NCI-H748 (cell line): ENCODE measurements around the gene RIPOR3.
"Not testable (repeated sequence)": the region's sequence is repeated elsewhere in the genome, so short reads cannot be mapped to it uniquely, and the experiment has no call there.

ENCODE experiments used
- DNase-seq: peaks from one replicate; lab custom pipeline; 2025; ENCODE audit not compliant: unreplicated experiment; lab: John Stamatoyannopoulos, UW

RIPOR3 gene

GRCh38 chr20:50635676-50636600, 55.4 kb downstream of the RIPOR3 start:
- peak; percentile 29 for DNase-seq

DNA sequence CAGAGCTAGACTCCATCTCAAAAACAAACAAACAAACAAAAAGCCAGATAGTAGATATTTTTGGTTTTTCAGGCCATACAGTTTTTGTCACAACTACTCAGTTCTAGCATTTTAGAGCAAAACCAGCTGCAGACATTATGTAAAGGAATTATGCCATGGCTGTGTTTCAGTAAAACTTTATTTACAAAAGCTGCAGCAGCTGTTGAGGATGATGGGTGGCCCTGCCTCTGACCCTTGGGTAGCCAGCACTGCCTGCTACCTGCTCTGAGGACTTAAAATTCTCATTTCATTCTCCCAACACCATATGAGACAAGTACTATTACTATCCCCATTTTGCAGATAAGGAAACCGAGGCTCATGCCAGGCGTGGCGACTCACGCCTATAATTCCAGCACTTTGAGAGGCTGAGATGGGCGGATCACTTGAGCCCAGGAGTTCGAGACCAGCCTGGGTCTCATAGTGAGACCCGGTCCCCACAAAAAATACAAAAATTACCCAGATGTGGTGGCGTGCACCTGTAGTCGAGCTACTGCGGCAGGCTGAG, 56.3 kb downstream of the RIPOR3 start:
- DNase-seq = no peak

DNA sequence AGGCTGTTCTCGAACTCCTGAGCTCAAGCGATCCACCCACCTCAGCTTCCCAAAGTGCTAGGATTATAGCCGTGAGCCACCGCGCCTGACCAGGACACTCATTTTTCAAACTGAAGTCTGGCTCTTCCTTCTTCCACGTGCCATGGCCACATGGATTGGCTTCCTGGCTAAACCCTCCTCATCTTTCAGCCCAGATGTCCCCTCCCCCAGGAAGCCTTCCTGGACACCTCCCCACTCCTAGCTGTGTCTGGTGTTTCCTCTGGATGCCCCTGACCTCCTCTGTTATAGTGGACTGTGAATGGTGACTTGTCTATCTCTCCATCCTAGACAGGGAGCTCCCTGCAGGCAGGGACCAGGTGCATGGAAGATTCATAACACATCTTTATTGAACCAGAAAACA, 57.2 kb downstream of the RIPOR3 start:
- no peak for DNase-seq

DNA sequence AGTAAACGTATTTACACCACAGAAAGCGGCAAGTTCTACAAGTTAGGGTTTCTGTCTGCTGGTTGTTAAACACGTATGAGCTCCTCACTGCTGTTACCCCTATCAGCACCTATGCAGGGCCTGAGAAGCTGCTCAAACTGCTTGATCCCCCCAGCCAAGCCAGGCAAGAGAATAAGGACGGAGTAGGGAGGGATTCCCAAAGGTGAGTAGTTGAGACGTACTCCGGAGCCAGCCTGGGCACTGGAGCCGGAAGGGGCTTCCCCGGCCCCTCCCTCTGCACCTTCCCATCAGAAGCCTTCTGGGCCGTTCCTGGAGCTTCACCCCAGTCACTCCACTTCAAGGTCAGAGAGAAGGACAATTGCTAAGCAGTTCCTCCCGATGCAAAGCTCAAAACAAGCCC, 58.0 kb downstream of the RIPOR3 start:
- no peak for DNase-seq

- DNase-seq = no peak
These were observed 58.6 kb downstream of the RIPOR3 start for GRCh38 chr20:50632701-50633100.

- DNase-seq = no peak
These were observed 59.1 kb downstream of the RIPOR3 start for GRCh38 chr20:50632236-50632635.

GRCh38 chr20:50630578-50631263, 60.6 kb downstream of the RIPOR3 start:
- DNase-seq = no peak

- DNase-seq = no peak
These were observed 61.7 kb downstream of the RIPOR3 start for GRCh38 chr20:50629670-50630045.

GRCh38 chr20:50628853-50629669, 62.3 kb downstream of the RIPOR3 start:
- no peak for DNase-seq

- no peak for DNase-seq
These were observed 63.0 kb downstream of the RIPOR3 start for GRCh38 chr20:50628332-50628731.

- no peak for DNase-seq
These were observed 63.6 kb downstream of the RIPOR3 start for GRCh38 chr20:50627747-50628146.

DNA sequence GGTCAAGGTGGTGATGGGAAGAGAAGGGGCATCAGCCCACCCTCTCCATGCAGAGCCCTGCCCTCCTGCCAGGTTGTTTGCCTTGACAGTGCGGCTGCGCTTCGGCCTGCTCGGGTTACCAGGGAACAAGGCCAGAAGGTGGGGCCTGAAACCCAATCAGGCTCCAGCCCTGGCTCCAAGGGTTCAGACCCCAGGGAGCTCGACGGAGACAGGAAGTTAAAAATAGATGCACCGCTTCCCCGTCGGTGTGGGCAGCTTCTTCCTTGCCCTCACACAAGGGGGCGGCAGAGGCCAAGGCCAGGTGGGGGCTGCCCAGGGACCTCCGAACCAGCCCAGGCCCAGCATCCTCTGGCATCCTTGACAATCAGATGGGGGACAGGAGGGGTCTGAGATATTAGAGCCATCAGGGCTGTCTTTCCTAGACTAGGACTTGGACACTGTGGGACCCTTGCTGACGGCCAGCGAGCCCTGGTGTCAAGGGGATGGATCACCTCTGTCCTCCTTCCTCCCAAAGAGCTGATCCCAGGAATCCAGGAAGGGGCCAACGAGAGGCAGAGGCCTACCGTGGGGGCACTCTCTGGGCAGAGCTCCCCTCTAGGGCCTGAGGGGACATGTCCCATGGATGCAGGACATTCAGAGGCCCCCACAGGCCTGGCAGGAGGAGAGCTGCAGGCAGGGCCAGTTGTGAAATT, 65.2 kb downstream of the RIPOR3 start:
- peak; percentile 15 for DNase-seq

GRCh38 chr20:50624351-50625016, 66.9 kb downstream of the RIPOR3 start:
- DNase-seq = peak; percentile 38

GRCh38 chr20:50621068-50621665, 70.2 kb downstream of the RIPOR3 start:
- no peak for DNase-seq

- not testable (repeated sequence) for DNase-seq
These were observed 70.9 kb downstream of the RIPOR3 start for GRCh38 chr20:50620459-50620858.

GRCh38 chr20:50618537-50618936, 72.8 kb downstream of the RIPOR3 start:
- DNase-seq = no peak

DNA sequence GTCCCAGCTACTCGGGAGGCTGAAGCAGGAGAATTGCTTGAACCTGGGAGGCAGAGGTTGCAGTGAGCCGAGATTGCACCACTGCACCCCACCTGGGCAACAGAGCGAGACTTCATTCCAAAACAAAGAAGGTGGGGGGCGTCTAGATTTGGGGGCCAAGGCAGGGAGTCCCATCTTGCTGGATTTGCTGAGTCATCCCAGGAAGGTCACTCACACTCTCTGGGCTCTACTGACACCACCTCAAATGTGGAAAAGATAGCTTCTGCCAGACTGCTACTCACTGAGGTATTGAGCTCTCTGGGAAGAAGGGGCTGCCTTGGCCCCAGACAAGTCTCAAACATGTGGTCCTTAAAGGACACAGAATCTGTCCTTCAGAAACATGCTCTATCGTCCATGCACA, 74.3 kb downstream of the RIPOR3 start:
- no peak for DNase-seq

GRCh38 chr20:50615407-50615806, 75.9 kb downstream of the RIPOR3 start:
- DNase-seq = no peak

DNA sequence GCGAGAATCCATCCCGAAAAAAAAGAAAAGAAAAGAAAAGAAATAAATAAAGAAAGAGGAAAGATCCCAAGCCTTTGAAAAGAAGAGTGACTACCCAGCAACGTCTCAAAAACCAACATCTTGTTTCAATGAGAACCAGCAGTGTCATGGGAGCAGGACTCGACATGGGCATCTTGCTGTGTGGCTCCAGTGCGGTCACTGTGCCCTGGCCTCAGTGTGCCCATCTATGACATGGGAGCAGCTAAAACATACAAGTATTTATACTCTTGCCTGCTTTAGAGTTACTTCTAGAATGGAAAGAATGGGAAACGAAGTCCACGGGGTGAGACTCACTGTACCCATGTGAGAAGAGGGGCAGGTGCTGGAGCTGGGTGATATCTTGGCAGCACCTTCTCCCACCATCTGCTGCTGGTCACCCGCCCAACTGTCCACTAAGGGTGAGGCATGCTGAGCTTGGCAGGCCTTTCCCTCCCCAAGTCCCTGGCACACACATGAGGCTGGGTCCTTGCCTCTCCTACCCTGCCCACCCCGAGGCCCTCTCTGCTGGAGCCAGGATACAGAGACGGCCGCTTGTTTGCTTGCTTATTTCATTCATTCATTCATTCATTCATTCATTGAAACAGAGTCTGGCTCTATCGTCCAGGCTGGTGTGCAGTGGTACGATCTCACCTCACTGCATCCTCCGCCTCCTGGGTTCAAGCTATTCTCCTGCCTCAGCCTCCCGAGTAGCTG, 77.7 kb downstream of the RIPOR3 start:
- no peak for DNase-seq
